ENCODE data around the gene ANKRD36. TPM values are rescaled to one million over a fixed set of nuclear protein-coding genes. Genes with fewer than 3 reads are reported as not detected.
"Not testable (repeated sequence)": the region's sequence is repeated elsewhere in the genome, so short reads cannot be mapped to it uniquely, and the experiment has no call there.

ANKRD36 gene
- polyA plus RNA-seq, 4 donors = 2.5 to 14.2 TPM; not detected in 2

DNA sequence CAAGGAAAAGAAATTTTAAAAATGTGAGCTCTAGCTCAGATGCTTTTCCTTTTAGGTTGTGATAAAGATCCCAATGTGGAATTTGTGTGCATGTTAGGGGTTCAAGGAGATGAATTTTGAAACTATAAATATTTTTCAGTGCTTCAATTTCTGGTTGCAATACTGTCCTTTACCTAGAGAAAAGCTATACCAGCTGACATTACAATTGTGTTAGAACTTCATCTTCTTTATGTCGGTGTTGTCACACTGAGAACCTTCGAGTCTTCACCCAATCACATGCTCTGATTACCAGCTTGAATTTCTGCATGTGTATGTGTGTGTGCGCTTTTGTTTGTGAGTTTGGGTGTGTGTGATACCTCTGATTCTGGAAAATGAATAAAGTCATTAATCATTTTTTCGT is 55.0 kb downstream of the ANKRD36 start:
- not testable (repeated sequence) for H3K4me3 ChIP-seq (ENCODE audit: low read depth in 1 of 3, low read length in 3 of 3); H3K36me3 ChIP-seq (ENCODE audit: control insufficient read depth in 3 of 3, insufficient read depth in 2 of 3, low read depth in 1 of 3, low read length in 3 of 3); H3K27me3 ChIP-seq (ENCODE audit: control insufficient read depth in 3 of 3, insufficient read depth in 3 of 3, low read length in 3 of 3); H3K27ac ChIP-seq (ENCODE audit: low read depth in 1 of 3, low read length in 2 of 3); H3K4me1 ChIP-seq (ENCODE audit: control insufficient read depth in 3 of 3, insufficient read depth in 2 of 3, low read depth in 1 of 3, low read length in 2 of 3); H3K9me3 ChIP-seq (ENCODE audit: control insufficient read depth in 2 of 2, insufficient read depth in 1 of 2, low read depth in 1 of 2, low read length in 1 of 2); DNase-seq; FAIRE-seq
- 77 to 87% (median 78%) methylated on average over 4 of the region's 4 CpGs for WGBS, 3 donors

DNA sequence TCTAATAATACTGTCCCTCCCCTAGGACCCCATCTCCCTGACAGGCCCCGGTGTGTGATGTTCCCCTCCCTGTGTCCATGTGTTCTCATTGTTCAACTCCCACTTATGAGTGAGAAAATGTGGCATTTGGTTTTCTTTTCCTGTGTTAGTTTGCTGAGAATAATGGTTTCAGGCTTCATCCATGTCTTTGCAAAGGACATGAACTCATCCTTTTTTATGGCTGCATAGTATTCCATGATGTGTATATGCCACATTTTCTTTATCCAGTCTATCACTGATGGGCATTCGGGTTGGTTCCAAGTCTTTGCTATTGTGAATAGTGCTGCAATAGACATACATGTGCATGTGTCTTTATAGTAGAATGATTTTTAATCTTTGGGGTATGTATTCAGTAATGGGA is 55.6 kb downstream of the ANKRD36 start:
- not testable (repeated sequence) for H3K4me1 ChIP-seq (ENCODE audit: control insufficient read depth in 3 of 3, insufficient read depth in 2 of 3, low read depth in 1 of 3, low read length in 2 of 3); FAIRE-seq; H3K4me3 ChIP-seq (ENCODE audit: low read depth in 1 of 3, low read length in 3 of 3); H3K36me3 ChIP-seq (ENCODE audit: control insufficient read depth in 3 of 3, insufficient read depth in 2 of 3, low read depth in 1 of 3, low read length in 3 of 3); DNase-seq; H3K27me3 ChIP-seq (ENCODE audit: control insufficient read depth in 3 of 3, insufficient read depth in 3 of 3, low read length in 3 of 3); H3K9me3 ChIP-seq (ENCODE audit: control insufficient read depth in 2 of 2, insufficient read depth in 1 of 2, low read depth in 1 of 2, low read length in 1 of 2); H3K27ac ChIP-seq (ENCODE audit: low read depth in 1 of 3, low read length in 2 of 3)
- whole genome bisulfite sequencing, 3 donors = 68 to 85% (median 79%) methylated on average over 2 of the region's 2 CpGs

DNA sequence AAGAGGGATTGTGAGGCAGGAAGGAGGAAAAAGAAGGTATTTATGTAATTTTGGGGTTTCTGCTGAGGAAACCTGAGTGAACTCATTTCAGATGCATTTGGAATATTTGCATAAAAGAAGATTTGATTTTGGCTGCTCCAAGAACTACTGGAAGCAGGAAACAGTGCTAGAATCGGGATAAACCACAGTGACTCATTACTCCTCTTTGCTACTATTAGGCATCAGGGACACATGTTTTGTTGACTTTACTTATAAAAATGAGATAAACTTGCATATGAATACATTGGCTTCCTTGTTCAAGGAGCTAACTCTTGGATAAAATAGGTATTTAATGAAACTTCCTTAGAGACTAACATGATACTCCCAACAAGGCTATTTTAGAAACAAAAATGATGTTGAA is 67.4 kb downstream of the ANKRD36 start:
- not testable (repeated sequence) for FAIRE-seq; H3K4me1 ChIP-seq (ENCODE audit: control insufficient read depth in 3 of 3, insufficient read depth in 2 of 3, low read depth in 1 of 3, low read length in 2 of 3); H3K4me3 ChIP-seq (ENCODE audit: low read depth in 1 of 3, low read length in 3 of 3); H3K27me3 ChIP-seq (ENCODE audit: control insufficient read depth in 3 of 3, insufficient read depth in 3 of 3, low read length in 3 of 3); H3K27ac ChIP-seq (ENCODE audit: low read depth in 1 of 3, low read length in 2 of 3); DNase-seq; H3K9me3 ChIP-seq (ENCODE audit: control insufficient read depth in 2 of 2, insufficient read depth in 1 of 2, low read depth in 1 of 2, low read length in 1 of 2); H3K36me3 ChIP-seq (ENCODE audit: control insufficient read depth in 3 of 3, insufficient read depth in 2 of 3, low read depth in 1 of 3, low read length in 3 of 3)
- WGBS, 3 donors = 70 to 96% (median 81%) methylated on average over 1 of the region's 1 CpG

DNA sequence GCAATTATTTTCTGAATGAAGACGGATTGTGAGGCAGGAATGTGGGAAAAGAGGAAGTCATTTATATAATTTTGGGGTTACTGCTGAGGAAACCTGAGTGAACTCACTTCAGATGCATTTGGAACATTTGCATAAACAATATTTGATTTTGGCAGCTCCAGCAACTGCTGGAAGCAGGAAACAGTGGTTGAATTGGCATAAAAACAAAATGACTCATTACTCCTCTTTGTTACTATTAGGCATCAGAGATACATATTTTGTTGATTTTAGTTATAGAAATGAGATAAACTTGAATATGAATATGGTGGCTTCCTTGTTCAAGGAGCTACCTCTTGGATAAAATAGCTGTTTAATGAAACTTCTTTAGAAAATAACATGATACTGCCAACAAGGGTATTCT is 82.4 kb downstream of the ANKRD36 start:
- not testable (repeated sequence) for H3K4me1 ChIP-seq (ENCODE audit: control insufficient read depth in 3 of 3, insufficient read depth in 2 of 3, low read depth in 1 of 3, low read length in 2 of 3); H3K27ac ChIP-seq (ENCODE audit: low read depth in 1 of 3, low read length in 2 of 3); H3K4me3 ChIP-seq (ENCODE audit: low read depth in 1 of 3, low read length in 3 of 3); FAIRE-seq; H3K36me3 ChIP-seq (ENCODE audit: control insufficient read depth in 3 of 3, insufficient read depth in 2 of 3, low read depth in 1 of 3, low read length in 3 of 3); H3K9me3 ChIP-seq (ENCODE audit: control insufficient read depth in 2 of 2, insufficient read depth in 1 of 2, low read depth in 1 of 2, low read length in 1 of 2); DNase-seq; H3K27me3 ChIP-seq (ENCODE audit: control insufficient read depth in 3 of 3, insufficient read depth in 3 of 3, low read length in 3 of 3)
- no CpG with 5 or more reads among the region's 1 CpG for WGBS, 3 donors

DNA sequence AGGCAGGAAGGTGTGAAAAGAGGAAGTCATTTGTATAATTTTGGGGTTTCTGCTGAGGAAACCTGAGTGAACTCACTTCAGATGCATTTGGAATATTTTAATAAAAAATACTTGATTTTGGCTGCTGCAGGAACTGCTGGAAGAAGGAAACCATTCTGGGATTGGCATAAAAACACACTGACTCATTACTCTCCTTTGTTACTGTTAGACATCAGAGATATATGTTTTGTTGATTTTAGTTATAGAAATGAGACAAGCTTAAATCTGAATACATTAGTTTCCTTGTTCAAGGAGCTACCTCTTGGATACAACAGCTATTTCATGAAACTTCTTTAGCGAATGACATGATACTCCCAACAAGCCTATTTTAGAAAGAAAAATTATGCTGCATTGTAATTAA is 84.3 kb downstream of the ANKRD36 start:
- not testable (repeated sequence) for H3K4me3 ChIP-seq (ENCODE audit: low read depth in 1 of 3, low read length in 3 of 3); H3K27ac ChIP-seq (ENCODE audit: low read depth in 1 of 3, low read length in 2 of 3); H3K27me3 ChIP-seq (ENCODE audit: control insufficient read depth in 3 of 3, insufficient read depth in 3 of 3, low read length in 3 of 3); H3K36me3 ChIP-seq (ENCODE audit: control insufficient read depth in 3 of 3, insufficient read depth in 2 of 3, low read depth in 1 of 3, low read length in 3 of 3); DNase-seq; FAIRE-seq; H3K4me1 ChIP-seq (ENCODE audit: control insufficient read depth in 3 of 3, insufficient read depth in 2 of 3, low read depth in 1 of 3, low read length in 2 of 3); H3K9me3 ChIP-seq (ENCODE audit: control insufficient read depth in 2 of 2, insufficient read depth in 1 of 2, low read depth in 1 of 2, low read length in 1 of 2)
- WGBS, 3 donors = 97 to 100% (median 100%) methylated on average over 1 of the region's 1 CpG

DNA sequence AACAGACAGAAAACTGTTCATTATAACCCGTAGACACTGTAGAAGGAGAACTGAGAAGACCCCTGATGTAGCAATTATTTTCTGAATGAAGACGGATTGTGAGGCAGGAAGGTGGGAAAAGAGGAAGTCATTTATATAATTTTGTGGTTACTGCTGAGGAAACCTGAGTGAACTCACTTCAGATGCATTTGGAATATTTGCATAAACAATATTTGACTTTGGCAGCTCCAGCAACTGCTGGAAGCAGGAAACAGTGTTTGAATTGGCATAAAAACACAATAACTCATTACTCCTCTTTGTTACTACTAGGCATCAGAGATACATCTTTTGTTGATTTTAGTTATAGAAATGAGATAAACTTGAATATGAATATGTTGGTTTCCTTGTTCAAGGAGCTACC is 87.9 kb downstream of the ANKRD36 start:
- WGBS, 3 donors = 67 to 84% (median 81%) methylated on average over 2 of the region's 2 CpGs
- not testable (repeated sequence) for H3K4me1 ChIP-seq (ENCODE audit: control insufficient read depth in 3 of 3, insufficient read depth in 2 of 3, low read depth in 1 of 3, low read length in 2 of 3); DNase-seq; H3K27me3 ChIP-seq (ENCODE audit: control insufficient read depth in 3 of 3, insufficient read depth in 3 of 3, low read length in 3 of 3); H3K36me3 ChIP-seq (ENCODE audit: control insufficient read depth in 3 of 3, insufficient read depth in 2 of 3, low read depth in 1 of 3, low read length in 3 of 3); H3K27ac ChIP-seq (ENCODE audit: low read depth in 1 of 3, low read length in 2 of 3); FAIRE-seq; H3K4me3 ChIP-seq (ENCODE audit: low read depth in 1 of 3, low read length in 3 of 3); H3K9me3 ChIP-seq (ENCODE audit: control insufficient read depth in 2 of 2, insufficient read depth in 1 of 2, low read depth in 1 of 2, low read length in 1 of 2)

DNA sequence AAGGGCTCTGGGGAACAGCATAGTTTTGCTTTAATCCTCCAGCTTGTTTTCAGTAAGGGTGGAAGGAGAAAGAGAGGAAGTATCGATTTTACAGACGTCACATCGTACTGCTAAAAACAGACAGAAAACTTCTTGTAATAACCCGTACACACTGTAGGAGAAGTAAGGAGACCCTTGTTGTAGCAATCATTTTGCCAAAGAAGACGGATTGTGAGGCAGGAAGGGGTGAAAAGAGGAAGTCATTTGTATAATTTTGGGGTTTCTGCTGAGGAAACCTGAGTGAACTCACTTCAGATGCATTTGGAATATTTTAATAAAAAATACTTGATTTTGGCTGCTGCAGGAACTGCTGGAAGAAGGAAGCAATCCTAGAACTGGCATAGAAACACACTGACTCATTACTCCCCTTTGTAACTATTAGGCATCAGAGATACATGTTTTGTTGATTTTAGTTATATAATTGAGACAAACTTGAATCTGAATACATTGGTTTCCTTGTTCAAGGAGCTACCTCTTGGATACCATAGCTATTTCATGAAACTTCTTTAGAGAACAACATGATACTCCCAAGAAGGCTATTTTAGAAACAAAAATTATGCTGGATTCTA is 89.8 kb downstream of the ANKRD36 start:
- not testable (repeated sequence) for H3K4me3 ChIP-seq (ENCODE audit: low read depth in 1 of 3, low read length in 3 of 3); DNase-seq; H3K4me1 ChIP-seq (ENCODE audit: control insufficient read depth in 3 of 3, insufficient read depth in 2 of 3, low read depth in 1 of 3, low read length in 2 of 3); H3K36me3 ChIP-seq (ENCODE audit: control insufficient read depth in 3 of 3, insufficient read depth in 2 of 3, low read depth in 1 of 3, low read length in 3 of 3); H3K9me3 ChIP-seq (ENCODE audit: control insufficient read depth in 2 of 2, insufficient read depth in 1 of 2, low read depth in 1 of 2, low read length in 1 of 2); FAIRE-seq; H3K27ac ChIP-seq (ENCODE audit: low read depth in 1 of 3, low read length in 2 of 3); H3K27me3 ChIP-seq (ENCODE audit: control insufficient read depth in 3 of 3, insufficient read depth in 3 of 3, low read length in 3 of 3)
- 85 to 91% (median 91%) methylated on average over 5 of the region's 5 CpGs for WGBS, 3 donors

DNA sequence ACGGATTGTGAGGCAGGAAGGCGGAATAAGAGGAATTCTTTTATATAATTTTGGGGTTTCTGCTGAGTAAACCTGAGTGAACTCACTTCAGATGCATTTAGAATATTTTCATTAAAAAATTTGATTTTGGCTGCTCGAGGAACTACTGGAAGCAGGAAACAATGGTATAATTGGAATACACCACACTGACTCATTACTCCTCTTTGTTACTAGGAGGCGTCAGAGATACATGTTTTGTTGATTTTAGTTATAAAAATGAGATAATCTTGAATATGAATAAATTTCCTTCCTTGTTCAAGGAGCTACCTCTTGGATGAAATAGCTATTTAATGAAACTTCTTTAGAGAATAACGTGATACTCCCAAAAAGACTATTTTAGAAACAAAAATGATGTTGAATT is 97.4 kb downstream of the ANKRD36 start:
- peaks cover 0 to 4% (median 0%) of the 10 kb centered on the region in 3 donors for H3K36me3 ChIP-seq (ENCODE audit: control insufficient read depth in 3 of 3, insufficient read depth in 2 of 3, low read depth in 1 of 3, low read length in 3 of 3)
- no peak overlapping the region for H3K4me3 ChIP-seq (ENCODE audit: low read depth in 1 of 3, low read length in 3 of 3)
- no peaks in the 10 kb centered on the region for H3K9me3 ChIP-seq (ENCODE audit: control insufficient read depth in 2 of 2, insufficient read depth in 1 of 2, low read depth in 1 of 2, low read length in 1 of 2)
- DNase-seq (no peak), FAIRE-seq (no peak)
- H3K4me1 ChIP-seq (ENCODE audit: control insufficient read depth in 3 of 3, insufficient read depth in 2 of 3, low read depth in 1 of 3, low read length in 2 of 3) = no peaks in the 10 kb centered on the region
- H3K27me3 ChIP-seq (ENCODE audit: control insufficient read depth in 3 of 3, insufficient read depth in 3 of 3, low read length in 3 of 3) = no peaks in the 10 kb centered on the region
- no peak overlapping the region for H3K27ac ChIP-seq (ENCODE audit: low read depth in 1 of 3, low read length in 2 of 3)
- 94 to 98% (median 96%) methylated on average over 5 of the region's 5 CpGs for WGBS, 3 donors

DNA sequence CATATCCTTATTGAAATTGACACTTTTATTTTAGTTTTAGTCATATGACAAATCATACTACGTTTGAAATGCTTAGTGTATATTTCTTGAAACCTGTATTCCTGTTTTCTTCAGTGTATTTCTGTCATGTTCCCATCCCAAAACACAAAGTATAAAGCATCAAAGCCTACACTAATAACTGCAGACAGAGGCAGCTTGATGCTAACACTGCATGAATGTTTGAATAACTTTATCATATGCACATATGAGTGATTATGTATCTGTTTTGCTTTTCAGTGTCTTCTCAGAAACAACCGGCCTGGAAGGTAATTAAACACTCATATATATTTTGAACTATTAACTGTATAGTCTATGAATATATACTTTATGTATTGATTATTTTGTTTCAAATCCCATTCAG is 102.1 kb downstream of the ANKRD36 start:
- FAIRE-seq = not testable (repeated sequence)
- no CpG with 5 or more reads among the region's 2 CpGs for WGBS, 3 donors

More for the DNA sequence above, 102.1 kb downstream of the ANKRD36 start:
- H3K27me3 ChIP-seq (ENCODE audit: control insufficient read depth in 3 of 3, insufficient read depth in 3 of 3, low read length in 3 of 3); H3K9me3 ChIP-seq (ENCODE audit: control insufficient read depth in 2 of 2, insufficient read depth in 1 of 2, low read depth in 1 of 2, low read length in 1 of 2); DNase-seq; H3K4me3 ChIP-seq (ENCODE audit: low read depth in 1 of 3, low read length in 3 of 3); H3K36me3 ChIP-seq (ENCODE audit: control insufficient read depth in 3 of 3, insufficient read depth in 2 of 3, low read depth in 1 of 3, low read length in 3 of 3); H3K27ac ChIP-seq (ENCODE audit: low read depth in 1 of 3, low read length in 2 of 3); H3K4me1 ChIP-seq (ENCODE audit: control insufficient read depth in 3 of 3, insufficient read depth in 2 of 3, low read depth in 1 of 3, low read length in 2 of 3): not testable (repeated sequence)
